PFSK-1 (cell line): Measurements from ENCODE around the gene HOXB7.

Source experiments
- FOXP2 ChIP-seq: optimal IDR thresholded peaks from 2 replicates; pipeline ENCODE3; 2011; ENCODE audit warnings: borderline replicate concordance, control low read depth, inconsistent platforms; ENCODE audit not compliant: insufficient read depth; ENCODE audit errors: extremely low read length, extremely low read depth
- POLR2AphosphoS5 ChIP-seq: IDR thresholded peaks from 2 replicates; pipeline ENCODE4 v1.6.1; 2012; ENCODE audit warnings: low read depth, mild to moderate bottlenecking, control low read depth, low read length, moderate library complexity
- REST ChIP-seq, 2 experiments: IDR thresholded peaks; 2 replicates each; pipeline versions ENCODE4 v1.6.1 to v1.8.0; 2011 to 2012; ENCODE audit warnings: low read depth in 2 of 2, low read length in 2 of 2, control low read depth in 1 of 2, inconsistent platforms in 1 of 2, mild to moderate bottlenecking in 1 of 2, moderate library complexity in 1 of 2; ENCODE audit not compliant: insufficient read depth in 1 of 2
- SIN3A ChIP-seq: IDR thresholded peaks from 2 replicates; pipeline ENCODE4 v1.6.1; 2012; ENCODE audit warnings: mild to moderate bottlenecking, low read length, moderate library complexity, borderline replicate concordance; ENCODE audit not compliant: insufficient read depth
- TAF1 ChIP-seq: IDR thresholded peaks from 2 replicates; pipeline ENCODE4 v1.6.1; 2012; ENCODE audit warnings: low read length, control low read depth, borderline replicate concordance; ENCODE audit not compliant: insufficient read depth

The HOXB7 gene

GRCh38 chr17:48643697-48644012, 32.8 kb upstream of the HOXB7 start:
- TF ChIP-seq SIN3A (no peak), TAF1 (no peak), FOXP2 (no peak)

- TF ChIP-seq POLR2AphosphoS5 = no peak
- no peak for TF ChIP-seq TAF1
- TF ChIP-seq SIN3A = no peak
- TF ChIP-seq FOXP2 = no peak
- TF ChIP-seq REST (IDR thresholded peaks at IDR 0.05; ENCODE audit: insufficient read depth in 1 of 2, low read depth in 2 of 2, low read length in 2 of 2) = no peak
These were observed 32.3 kb upstream of the HOXB7 start for GRCh38 chr17:48642843-48643696.

- TF ChIP-seq SIN3A (no peak), TAF1 (no peak), FOXP2 (no peak), REST (IDR thresholded peaks at IDR 0.05; ENCODE audit: insufficient read depth in 1 of 2, low read depth in 2 of 2, low read length in 2 of 2) (no peak)
These were observed 31.4 kb upstream of the HOXB7 start for GRCh38 chr17:48642059-48642842.

- no peak for TF ChIP-seq TAF1
- no peak for TF ChIP-seq SIN3A
- TF ChIP-seq FOXP2 = no peak
- TF ChIP-seq REST (IDR thresholded peaks at IDR 0.05; ENCODE audit: insufficient read depth in 1 of 2, low read depth in 2 of 2, low read length in 2 of 2) = no peak
- TF ChIP-seq POLR2AphosphoS5 = no peak
These were observed 30.8 kb upstream of the HOXB7 start for GRCh38 chr17:48641541-48642058.

- TF ChIP-seq REST (IDR thresholded peaks at IDR 0.05; ENCODE audit: insufficient read depth in 1 of 2, low read depth in 2 of 2, low read length in 2 of 2) (no peak), SIN3A (no peak), FOXP2 (no peak), POLR2AphosphoS5 (no peak), TAF1 (no peak)
These were observed 30.0 kb upstream of the HOXB7 start for GRCh38 chr17:48640858-48641180.
